NB4 (cell line): Measurements from ENCODE around the gene NOTCH2NLA.
"Not testable (repeated sequence)": the region's sequence is repeated elsewhere in the genome, so short reads cannot be mapped to it uniquely, and the experiment has no call there.

Source experiments
- MAX ChIP-seq: IDR thresholded peaks from 2 replicates; pipeline ENCODE4 v1.6.1; 2011; ENCODE audit warnings: low read depth, low read length
- MYC ChIP-seq: IDR thresholded peaks from 2 replicates; pipeline ENCODE4 v1.6.1; 2011; ENCODE audit warnings: low read depth, low read length
- POLR2A ChIP-seq: IDR thresholded peaks from 2 replicates; pipeline ENCODE4 v1.6.1; 2011; ENCODE audit warnings: mild to moderate bottlenecking; ENCODE audit not compliant: insufficient read length; ENCODE audit errors: extremely low read depth
- TF ChIP-seq, protein P1 (sequence below): IDR thresholded peaks from one replicate; pipeline ENCODE4 v1.5.1; 2012; ENCODE audit warnings: low read depth, low read length

DNA sequence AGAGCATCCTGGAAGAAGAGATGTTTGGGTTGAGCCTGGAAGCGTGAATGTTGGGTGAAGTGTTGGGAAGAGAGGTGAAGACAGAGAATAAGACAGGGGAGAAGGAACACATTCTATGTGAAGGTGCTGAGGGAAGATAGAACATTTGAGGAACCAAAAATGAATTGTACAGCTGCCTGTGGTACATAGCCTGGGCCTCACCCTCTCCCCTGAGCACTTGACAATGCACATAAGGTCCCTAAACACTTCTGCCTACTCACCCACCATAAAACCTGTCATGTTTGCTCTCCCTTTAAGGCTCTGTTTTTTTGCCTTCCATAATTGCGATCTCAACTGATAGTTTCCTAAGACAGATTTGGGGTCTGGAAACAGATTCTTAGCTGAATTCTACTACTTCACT, 43.2 kb upstream of the NOTCH2NLA start:
- TF ChIP-seq, protein P1, sequence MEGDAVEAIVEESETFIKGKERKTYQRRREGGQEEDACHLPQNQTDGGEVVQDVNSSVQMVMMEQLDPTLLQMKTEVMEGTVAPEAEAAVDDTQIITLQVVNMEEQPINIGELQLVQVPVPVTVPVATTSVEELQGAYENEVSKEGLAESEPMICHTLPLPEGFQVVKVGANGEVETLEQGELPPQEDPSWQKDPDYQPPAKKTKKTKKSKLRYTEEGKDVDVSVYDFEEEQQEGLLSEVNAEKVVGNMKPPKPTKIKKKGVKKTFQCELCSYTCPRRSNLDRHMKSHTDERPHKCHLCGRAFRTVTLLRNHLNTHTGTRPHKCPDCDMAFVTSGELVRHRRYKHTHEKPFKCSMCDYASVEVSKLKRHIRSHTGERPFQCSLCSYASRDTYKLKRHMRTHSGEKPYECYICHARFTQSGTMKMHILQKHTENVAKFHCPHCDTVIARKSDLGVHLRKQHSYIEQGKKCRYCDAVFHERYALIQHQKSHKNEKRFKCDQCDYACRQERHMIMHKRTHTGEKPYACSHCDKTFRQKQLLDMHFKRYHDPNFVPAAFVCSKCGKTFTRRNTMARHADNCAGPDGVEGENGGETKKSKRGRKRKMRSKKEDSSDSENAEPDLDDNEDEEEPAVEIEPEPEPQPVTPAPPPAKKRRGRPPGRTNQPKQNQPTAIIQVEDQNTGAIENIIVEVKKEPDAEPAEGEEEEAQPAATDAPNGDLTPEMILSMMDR, result not testable (repeated sequence)
- not testable (repeated sequence) for TF ChIP-seq MAX, POLR2A, MYC
